Activated T-cell treated with anti-CD3 and anti-CD28 coated beads, Interleukin-2, amount 50 U/mL, for 72 hours (primary cell): ENCODE data around the gene EOLA1. TPM values are rescaled to one million over a fixed set of nuclear protein-coding genes. Genes with fewer than 3 reads are reported as not detected.

Experiments
- total RNA-seq, 2 donors: library from RNA; stranded (reverse); gene quantifications; one replicate each; pipeline ENCODE4 v1.2.3, GENCODE V29; 2022

Gene EOLA1
- total RNA-seq, 2 donors from 2014 or later: 26.7 to 28.1 TPM

Other genes starting within 250 kb of the EOLA1 start
- 10 to 100 TPM; 64.6 to 84.7 TPM for gene IDS, start 35.7 kb upstream of the EOLA1 start, total RNA-seq
- gene HSFX3, start 8.9 kb downstream of the EOLA1 start, total RNA-seq: not detected
- gene MAGEA9B, start 46.4 kb downstream of the EOLA1 start, total RNA-seq: not detected
- gene HSFX2, start 54.3 kb downstream of the EOLA1 start, total RNA-seq: under 1 TPM; 0.17 to 0.39 TPM
- 10 to 100 TPM; 19.8 to 22.9 TPM for gene TMEM185A, start 90.8 kb downstream of the EOLA1 start, total RNA-seq
- not detected for gene MAGEA11, start 171.0 kb downstream of the EOLA1 start, total RNA-seq
- under 1 TPM; 0.67 to 1.00 TPM for gene HSFX1, start 233.1 kb downstream of the EOLA1 start, total RNA-seq
- gene MAGEA9, start 240.9 kb downstream of the EOLA1 start, total RNA-seq: not detected